H1 (cell line): Measurements from ENCODE around the gene GFOD1. TPM values are rescaled to one million over a fixed set of nuclear protein-coding genes. Genes with fewer than 3 reads are reported as not detected.

Experiments used
- CHD7 ChIP-seq: fragments of 300-600 bp; sonication (generic); IDR thresholded peaks from 2 replicates; pipeline ENCODE4 v1.7.1; 2012; ENCODE audit warnings: low read length, moderate library complexity, mild to moderate bottlenecking, inconsistent platforms; ENCODE audit not compliant: insufficient replicate concordance
- polyA plus RNA-seq, 7 experiments: library from polyadenylated mRNA; depleted of rRNA in 3 of 7; stranded (reverse) in 5 of 7; unstranded in 2 of 7; fragments of >200 nt in 5 of 7; fragments of 200-250 nt in 2 of 7; gene quantifications; 1 replicate in 5 of 7; 2 replicates in 1 of 7; 4 replicates in 1 of 7; pipeline versions ENCODE4 v1.2.1 to v1.2.3, GENCODE V29; 2011 to 2013; ENCODE audit warnings: missing spikeins in 2 of 7, mixed read lengths in 2 of 7
- total RNA-seq: library from RNA; stranded (reverse); fragmentation: NEBNext Ultra II Directional; extraction: Animal tissue kit (Norgen Biotek cat#: 25700); gene quantifications from 2 replicates; pipeline ENCODE4 v1.2.1, GENCODE V29; 2021

GFOD1 gene
- total and polyA plus RNA-seq, 2 of the 8 experiments (the other 6 are each of a cell fraction or from before 2014, with no cell fraction given): 2.5 to 8.8 TPM

GRCh38 chr6:13395272-13396237 is 91.8 kb downstream of the GFOD1 start (continued):
- no peak for TF ChIP-seq CHD7
